ENCODE results near the gene EGFR. TPM values are rescaled to one million over a fixed set of nuclear protein-coding genes. Genes with fewer than 3 reads are reported as not detected.

EGFR gene
- total and polyA plus RNA-seq, 2 donors (not counting 3 experiments of a cell fraction or from before 2014, with no cell fraction given): 1.5 to 4.1 TPM

- intact Hi-C loops (cut with micrococcal nuclease) (no loop called here), dilution Hi-C loops (cut with MboI; ENCODE audit: extremely low pct_ligation_motif_present, low sequenced_read_pairs) (no loop called here)
- POLR2A ChIA-PET: no interaction called here
- DNase-seq (ENCODE audit: low read depth, low spot score) (no peak), FAIRE-seq (peak; percentile 49)
- no peaks in the 10 kb centered on the region for H3K9me3 ChIP-seq (replicated peaks; ENCODE audit: control insufficient read depth, insufficient read depth, low read length)
- H3K27me3 ChIP-seq (ENCODE audit: control insufficient read depth in 2 of 2, insufficient read depth in 2 of 2, low read length in 2 of 2): no peaks in the 10 kb centered on the region
- CTCF ChIA-PET: interaction anchor here (0.6 to 1.9 kb wide), 3 partner anchors 47 to 224 kb away, joined by 3 to 5 read pairs (median 3); no protein-coding TSS in a partner anchor
- no peaks in the 10 kb centered on the region for H4K20me1 ChIP-seq (replicated peaks; ENCODE audit: control insufficient read depth, extremely low read depth, insufficient read depth, low read length)
- H3K9ac ChIP-seq (replicated peaks; ENCODE audit: extremely low read depth, insufficient read depth, low read length): no peak overlapping the region
- H3K4me2 ChIP-seq (ENCODE audit: insufficient read depth, low read length): no peak overlapping the region
- no peak overlapping the region for H2AFZ ChIP-seq (ENCODE audit: low read depth, low read length)
- H3K79me2 ChIP-seq (ENCODE audit: control insufficient read depth, insufficient read depth, low read length): no peaks in the 10 kb centered on the region
- no peak overlapping the region for H3K4me3 ChIP-seq (replicated peaks in 1 of 3; ENCODE audit: insufficient read depth in 1 of 3, low read depth in 1 of 3, low read length in 3 of 3)
- TF ChIP-seq POLR2A (IDR thresholded peaks at IDR 0.05; ENCODE audit: low read depth, low read length) (no peak), CTCF (IDR thresholded peaks at IDR 0.05; ENCODE audit: extremely low read depth in 1 of 2, insufficient read depth in 1 of 2, low read depth in 1 of 2, low read length in 2 of 2) (no peak), MYC (IDR thresholded peaks at IDR 0.05; ENCODE audit: low read depth, low read length) (no peak), EZH2 (IDR thresholded peaks at IDR 0.05; ENCODE audit: borderline replicate concordance, low read depth, low read length, severe bottlenecking) (no peak)
- H3K27ac ChIP-seq (ENCODE audit: insufficient read depth, low read depth, low read length): no peak overlapping the region
- BruUV-seq (replicated peaks): no TSS peak
- H3K4me1 ChIP-seq (ENCODE audit: control insufficient read depth, extremely low read depth, insufficient read depth, low read length): peaks cover 13% of the 10 kb centered on the region
- peaks cover 0 to 2% of the 10 kb centered on the region in 2 experiments for H3K36me3 ChIP-seq (ENCODE audit: control insufficient read depth in 2 of 2, extremely low read depth in 1 of 2, insufficient read depth in 2 of 2, low read length in 2 of 2)
- H3K9me1 ChIP-seq (replicated peaks; ENCODE audit: control insufficient read depth, extremely low read depth, insufficient read depth, low read length): no peaks in the 10 kb centered on the region
Observed at GRCh38 chr7:55203300-55203699, 184.5 kb downstream of the EGFR start.

- H3K36me3 ChIP-seq (ENCODE audit: control insufficient read depth in 2 of 2, extremely low read depth in 1 of 2, insufficient read depth in 2 of 2, low read length in 2 of 2): peaks cover 0 to 2% of the 10 kb centered on the region in 2 experiments
- H4K20me1 ChIP-seq (replicated peaks; ENCODE audit: control insufficient read depth, extremely low read depth, insufficient read depth, low read length): no peaks in the 10 kb centered on the region
Observed at GRCh38 chr7:55205124-55205955, 186.5 kb downstream of the EGFR start.

More at GRCh38 chr7:55205124-55205955, 186.5 kb downstream of the EGFR start:
- intact Hi-C loops (cut with micrococcal nuclease) (no loop called here), dilution Hi-C loops (cut with MboI; ENCODE audit: extremely low pct_ligation_motif_present, low sequenced_read_pairs) (no loop called here)
- H3K9me1 ChIP-seq (replicated peaks; ENCODE audit: control insufficient read depth, extremely low read depth, insufficient read depth, low read length): no peaks in the 10 kb centered on the region
- no peak overlapping the region for H3K27ac ChIP-seq (ENCODE audit: insufficient read depth, low read depth, low read length)
- ChIA-PET CTCF (no interaction called here), POLR2A (no interaction called here)
- FAIRE-seq (no peak), DNase-seq (ENCODE audit: low read depth, low spot score) (no peak)
- no peak overlapping the region for H3K4me2 ChIP-seq (ENCODE audit: insufficient read depth, low read length)
- TF ChIP-seq POLR2A (IDR thresholded peaks at IDR 0.05; ENCODE audit: low read depth, low read length) (no peak), EZH2 (IDR thresholded peaks at IDR 0.05; ENCODE audit: borderline replicate concordance, low read depth, low read length, severe bottlenecking) (no peak), POLR2AphosphoS5 (IDR thresholded peaks at IDR 0.05; ENCODE audit: insufficient read depth, low read depth, low read length) (no peak), CTCF (IDR thresholded peaks at IDR 0.05; ENCODE audit: extremely low read depth in 1 of 2, insufficient read depth in 1 of 2, low read depth in 1 of 2, low read length in 2 of 2) (no peak), FOS (IDR thresholded peaks at IDR 0.05; ENCODE audit: borderline replicate concordance, insufficient read depth, low read length) (no peak), GATA2 (IDR thresholded peaks at IDR 0.05; ENCODE audit: insufficient read depth, insufficient read length, low read depth, low read length) (no peak), JUN (IDR thresholded peaks at IDR 0.05; ENCODE audit: borderline replicate concordance, insufficient read depth, insufficient read length, low read depth) (no peak), MAX (IDR thresholded peaks at IDR 0.05; ENCODE audit: insufficient read depth, insufficient read length) (no peak), MYC (IDR thresholded peaks at IDR 0.05; ENCODE audit: low read depth, low read length) (no peak)
- H3K27me3 ChIP-seq (ENCODE audit: control insufficient read depth in 2 of 2, insufficient read depth in 2 of 2, low read length in 2 of 2): no peaks in the 10 kb centered on the region
- H2AFZ ChIP-seq (ENCODE audit: low read depth, low read length): no peak overlapping the region
- H3K79me2 ChIP-seq (ENCODE audit: control insufficient read depth, insufficient read depth, low read length): no peaks in the 10 kb centered on the region
- no peak overlapping the region for H3K9ac ChIP-seq (replicated peaks; ENCODE audit: extremely low read depth, insufficient read depth, low read length)
- H3K9me3 ChIP-seq (replicated peaks; ENCODE audit: control insufficient read depth, insufficient read depth, low read length): no peaks in the 10 kb centered on the region
- H3K4me1 ChIP-seq (ENCODE audit: control insufficient read depth, extremely low read depth, insufficient read depth, low read length): peaks cover 9% of the 10 kb centered on the region
- TSS peak; percentile 11 for BruUV-seq (replicated peaks)
- no peak overlapping the region for H3K4me3 ChIP-seq (replicated peaks in 1 of 3; ENCODE audit: insufficient read depth in 1 of 3, low read depth in 1 of 3, low read length in 3 of 3)

Data from endothelial cell of umbilical vein (primary cell).